Trophoblast cell (in vitro differentiated cells and primary cell): ENCODE measurements around the gene TRIM41.
A peak's percentile ranks its signal among the peaks of the same experiment; 100 is the strongest.
"Not testable (repeated sequence)": the region's sequence is repeated elsewhere in the genome, so short reads cannot be mapped to it uniquely, and the experiment has no call there.

ENCODE experiments used
- DNase-seq, 2 donors: peaks; one replicate each; pipeline ENCODE4 v3.0.0-alpha.2; 2016
- H2AFZ ChIP-seq: 2 replicates; pipeline ENCODE4 v1.6.1; 2013; ENCODE audit warnings: low read length, moderate library complexity, mild to moderate bottlenecking; ENCODE audit not compliant: insufficient read depth, poor library complexity
- H2AK5ac ChIP-seq: 2 replicates; pipeline ENCODE4 v1.6.1; 2013; ENCODE audit warnings: mild to moderate bottlenecking, low read length
- H2BK120ac ChIP-seq: 2 replicates; pipeline ENCODE4 v1.6.1; 2013; ENCODE audit warnings: low read length, mild to moderate bottlenecking, moderate library complexity; ENCODE audit not compliant: insufficient read depth, poor library complexity
- H2BK12ac ChIP-seq: 2 replicates; pipeline ENCODE4 v1.6.1; 2013; ENCODE audit warnings: mild to moderate bottlenecking, low read length, moderate library complexity
- H2BK5ac ChIP-seq: 2 replicates; pipeline ENCODE4 v1.6.1; 2013; ENCODE audit warnings: low read length, low read depth, moderate library complexity, mild to moderate bottlenecking; ENCODE audit not compliant: poor library complexity
- H3K14ac ChIP-seq: 2 replicates; pipeline ENCODE4 v1.6.1; 2013; ENCODE audit warnings: mild to moderate bottlenecking, low read length
- H3K18ac ChIP-seq: 2 replicates; pipeline ENCODE4 v1.6.1; 2013; ENCODE audit warnings: mild to moderate bottlenecking, low read length
- H3K23ac ChIP-seq: 2 replicates; pipeline ENCODE4 v1.6.1; 2013; ENCODE audit warnings: low read length
- H3K27ac ChIP-seq: 2 replicates; pipeline ENCODE4 v1.5.1; 2013; ENCODE audit warnings: low read depth, mild to moderate bottlenecking, inconsistent platforms, low read length, moderate library complexity
- H3K27me3 ChIP-seq: 2 replicates; pipeline ENCODE4 v1.6.1; 2013; ENCODE audit warnings: inconsistent platforms, mild to moderate bottlenecking, low read length, moderate library complexity; ENCODE audit not compliant: insufficient read depth
- H3K36me3 ChIP-seq, 2 experiments: 1 replicate in 1 of 2; 2 replicates in 1 of 2; pipeline ENCODE4 v1.6.1; 2013; ENCODE audit warnings: low read length in 2 of 2, mild to moderate bottlenecking in 2 of 2, moderate library complexity in 1 of 2; ENCODE audit not compliant: insufficient read depth in 2 of 2, control insufficient read depth in 1 of 2
- H3K4ac ChIP-seq: 2 replicates; pipeline ENCODE4 v1.6.1; 2013; ENCODE audit warnings: low read depth, mild to moderate bottlenecking, low read length, moderate library complexity
- H3K4me1 ChIP-seq, 2 experiments: 1 replicate in 1 of 2; 2 replicates in 1 of 2; pipeline ENCODE4 v1.6.1; 2013; ENCODE audit warnings: low read length in 2 of 2, mild to moderate bottlenecking in 2 of 2, moderate library complexity in 1 of 2; ENCODE audit not compliant: insufficient read depth in 2 of 2, control insufficient read depth in 1 of 2
- H3K4me2 ChIP-seq: 2 replicates; pipeline ENCODE4 v1.6.1; 2013; ENCODE audit warnings: inconsistent platforms, mild to moderate bottlenecking, low read length, moderate library complexity
- H3K4me3 ChIP-seq: 2 replicates; pipeline ENCODE4 v1.5.1; 2013; ENCODE audit warnings: mild to moderate bottlenecking, low read depth, low read length, inconsistent platforms
- H3K79me1 ChIP-seq: one replicate; pipeline ENCODE4 v1.6.1; 2013; ENCODE audit warnings: low read length
- H3K79me2 ChIP-seq: 2 replicates; pipeline ENCODE4 v1.6.1; 2013; ENCODE audit warnings: low read length, mild to moderate bottlenecking; ENCODE audit not compliant: control insufficient read depth, insufficient read depth, poor library complexity
- H3K9ac ChIP-seq: 2 replicates; pipeline ENCODE4 v1.6.1; 2013; ENCODE audit warnings: mild to moderate bottlenecking, low read length
- H3K9me3 ChIP-seq: 2 replicates; pipeline ENCODE4 v1.6.1; 2013; ENCODE audit warnings: low read depth, mild to moderate bottlenecking, control low read depth, inconsistent platforms, low read length; ENCODE audit not compliant: insufficient read depth
- H4K12ac ChIP-seq: 2 replicates; pipeline ENCODE4 v1.6.1; 2013; ENCODE audit warnings: low read depth, mild to moderate bottlenecking, low read length, moderate library complexity
- H4K8ac ChIP-seq: 2 replicates; pipeline ENCODE4 v1.6.1; 2013; ENCODE audit warnings: low read depth, mild to moderate bottlenecking, low read length, moderate library complexity
- H4K91ac ChIP-seq: one replicate; pipeline ENCODE4 v1.6.1; 2013; ENCODE audit warnings: low read depth, mild to moderate bottlenecking, low read length, moderate library complexity
- WGBS: extraction: QIAGEN DNeasy Blood & Tissue Kit; methylation state at CpG from one replicate; pipeline ENCODE4 v1.1.7; 2013; ENCODE audit warnings: missing lambda C conversion rate; ENCODE audit not compliant: insufficient read length, insufficient coverage; ENCODE audit errors: extremely low coverage; 5-methylcytosine and 5-hydroxymethylcytosine counted together

TRIM41 gene

DNA sequence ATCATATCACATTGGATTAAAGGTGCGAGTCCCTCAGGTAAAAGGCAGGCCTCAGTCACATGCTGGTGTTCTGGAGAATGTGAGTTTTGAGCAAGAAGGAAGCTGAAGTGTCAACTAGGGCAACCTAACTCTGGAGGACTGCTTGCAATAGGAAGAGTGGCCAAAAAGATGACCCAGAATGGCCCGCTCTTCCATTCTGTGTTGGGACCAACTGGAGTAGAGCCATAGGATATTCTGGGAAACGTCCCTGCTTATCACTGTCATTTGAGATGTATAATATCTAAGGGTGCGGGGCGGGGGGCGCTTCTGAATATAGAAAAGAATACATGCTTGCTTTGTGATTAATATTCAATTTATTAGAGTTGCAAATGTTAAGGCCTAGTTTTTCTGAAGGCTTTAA lies 11.0 kb upstream of the TRIM41 start:
- DNase-seq: no peak
- Histone ChIP-seq H2AFZ (no peak overlapping the region), H3K4me1 (peaks cover 0 to under 1% of the 10 kb centered on the region in 2 experiments), H3K9me3 (no peaks in the 10 kb centered on the region), H3K79me2 (no peaks in the 10 kb centered on the region), H3K4me2 (no peak overlapping the region), H3K36me3 (no peaks in the 10 kb centered on the region), H3K9ac (no peak overlapping the region), H3K4me3 (no peak overlapping the region), H4K8ac (no peak overlapping the region), H2AK5ac (no peak overlapping the region), H3K4ac (no peak overlapping the region), H3K27me3 (no peaks in the 10 kb centered on the region), H3K23ac (no peak overlapping the region), H3K14ac (no peak overlapping the region), H2BK120ac (no peak overlapping the region), H2BK12ac (no peak overlapping the region), H3K79me1 (no peaks in the 10 kb centered on the region), H2BK5ac (no peak overlapping the region), H4K91ac (no peak overlapping the region), H3K27ac (no peak overlapping the region), H3K18ac (no peak overlapping the region), H4K12ac (no peak overlapping the region)
- no CpG with 5 or more reads among the region's 6 CpGs for WGBS

DNA sequence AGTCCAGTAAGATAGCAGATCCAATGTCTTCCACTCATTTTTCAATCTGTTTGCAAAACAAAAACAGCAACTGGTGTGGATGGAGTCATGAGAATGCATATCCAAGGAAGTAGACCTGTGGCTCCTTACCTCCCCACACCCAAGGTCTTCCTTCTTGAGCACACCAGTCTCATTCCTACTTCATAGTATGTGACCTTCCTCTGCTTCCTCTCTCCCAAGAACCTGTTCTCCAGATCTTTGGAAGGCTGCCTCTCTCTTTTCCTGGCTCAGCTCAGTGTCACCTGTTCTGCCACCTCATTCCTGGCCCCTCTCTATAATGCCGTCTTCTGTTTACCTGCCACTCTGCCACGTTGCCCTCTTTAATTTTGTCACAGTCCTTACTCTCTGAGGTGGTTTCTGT lies 10.1 kb upstream of the TRIM41 start:
- Histone ChIP-seq H3K79me1 (no peaks in the 10 kb centered on the region), H3K79me2 (no peaks in the 10 kb centered on the region), H3K27me3 (no peaks in the 10 kb centered on the region), H2BK12ac (no peak overlapping the region), H3K9me3 (no peaks in the 10 kb centered on the region), H3K14ac (no peak overlapping the region), H3K27ac (no peak overlapping the region), H3K18ac (no peak overlapping the region), H3K9ac (no peak overlapping the region), H2BK120ac (no peak overlapping the region), H3K4me2 (no peak overlapping the region), H3K4ac (no peak overlapping the region), H3K4me1 (peaks cover 0 to 9% of the 10 kb centered on the region in 2 experiments), H3K4me3 (no peak overlapping the region), H4K12ac (no peak overlapping the region), H2AK5ac (no peak overlapping the region), H3K36me3 (no peaks in the 10 kb centered on the region), H3K23ac (no peak overlapping the region), H4K91ac (no peak overlapping the region), H4K8ac (no peak overlapping the region), H2BK5ac (no peak overlapping the region), H2AFZ (no peak overlapping the region)
- WGBS: no CpG with 5 or more reads among the region's 2 CpGs
- no peak for DNase-seq

DNA sequence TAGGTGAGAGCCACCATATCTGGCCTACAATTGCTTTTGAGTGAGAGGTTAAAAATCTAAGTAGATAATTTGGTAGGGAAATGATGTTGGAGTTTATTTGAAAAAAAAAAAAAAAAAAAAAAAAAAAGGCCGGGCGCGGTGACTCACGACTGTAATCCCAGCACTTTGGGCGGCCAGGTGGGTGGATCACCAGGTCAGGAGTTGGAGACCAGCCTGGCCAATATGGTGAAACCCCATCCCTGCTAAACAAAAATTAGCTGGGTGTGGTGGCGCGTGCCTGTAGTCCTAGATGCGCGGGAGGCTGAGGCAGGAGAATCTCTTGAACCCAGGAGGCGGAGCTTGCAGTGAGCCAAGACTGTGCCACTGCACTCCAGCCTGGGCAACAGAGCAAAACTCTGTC lies 8.8 kb upstream of the TRIM41 start:
- not testable (repeated sequence) for H3K18ac ChIP-seq, H4K91ac ChIP-seq, H3K9ac ChIP-seq, H2BK120ac ChIP-seq, H4K12ac ChIP-seq, H2AK5ac ChIP-seq, H3K4ac ChIP-seq, H3K79me1 ChIP-seq, H3K79me2 ChIP-seq, H2BK5ac ChIP-seq, H3K27me3 ChIP-seq, H2BK12ac ChIP-seq, H2AFZ ChIP-seq, H3K14ac ChIP-seq, H3K27ac ChIP-seq, H3K9me3 ChIP-seq, H3K36me3 ChIP-seq, H3K4me3 ChIP-seq, H3K4me1 ChIP-seq, H3K23ac ChIP-seq, H3K4me2 ChIP-seq, H4K8ac ChIP-seq
- peak in 1 of 2 donors; percentile 60 for DNase-seq
- WGBS: no CpG with 5 or more reads among the region's 10 CpGs

DNA sequence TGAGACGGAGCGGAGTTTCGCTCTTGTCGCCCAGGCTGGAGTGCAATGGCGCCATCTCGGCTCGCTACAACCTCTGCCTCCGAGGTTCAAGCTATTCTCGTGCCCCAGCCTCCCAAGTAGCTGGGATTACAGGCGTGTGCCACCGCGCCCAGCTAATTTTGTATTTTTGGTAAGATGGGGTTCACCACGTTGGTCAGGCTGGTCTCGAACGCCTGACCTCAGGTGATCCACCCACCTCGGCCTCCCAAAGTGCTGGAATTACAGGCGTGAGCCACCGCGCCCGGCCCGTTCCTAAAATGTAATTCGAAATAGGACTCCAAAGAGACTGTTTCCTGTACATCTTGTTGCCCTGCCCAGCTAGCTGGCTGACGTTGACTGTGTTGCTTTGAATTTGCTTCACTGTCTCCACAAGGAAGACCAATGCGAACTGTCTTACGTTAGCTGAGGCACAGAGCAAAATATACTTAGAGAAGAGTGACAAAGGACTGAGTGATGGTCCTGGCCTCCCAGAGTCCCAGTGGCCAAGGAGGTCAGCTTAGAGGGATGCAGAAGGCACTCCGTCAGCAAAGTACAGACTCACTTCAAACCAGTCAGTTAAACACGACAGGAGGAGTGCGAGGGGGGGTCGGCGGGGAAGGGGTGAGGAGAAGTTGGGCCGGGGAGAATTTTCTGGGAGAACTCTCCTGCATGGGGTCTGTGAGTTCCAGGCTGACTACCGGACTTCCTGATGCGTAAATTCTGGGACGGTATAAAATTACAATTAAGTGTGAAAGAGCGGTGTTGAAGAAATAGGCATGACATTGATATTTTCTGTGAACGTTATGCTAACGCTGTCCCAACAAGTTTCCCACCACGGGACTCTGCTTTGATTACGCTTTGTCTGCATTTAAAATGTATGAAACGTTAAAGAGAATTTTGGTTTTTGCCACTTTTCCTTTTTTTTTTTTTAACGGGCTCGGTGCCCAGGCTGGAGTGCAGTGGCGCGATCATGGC lies 6.8 kb upstream of the TRIM41 start:
- no peak overlapping the region for H3K27ac ChIP-seq
- H3K9ac ChIP-seq: no peak overlapping the region
- H3K23ac ChIP-seq: no peak overlapping the region
- no peak overlapping the region for H3K18ac ChIP-seq
- H4K91ac ChIP-seq: no peak overlapping the region
- H2BK120ac ChIP-seq: no peak overlapping the region
- H3K14ac ChIP-seq: no peak overlapping the region
- H2AK5ac ChIP-seq: no peak overlapping the region
- no peak overlapping the region for H2AFZ ChIP-seq
- H3K36me3 ChIP-seq: no peaks in the 10 kb centered on the region
- H4K12ac ChIP-seq: no peak overlapping the region
- H2BK5ac ChIP-seq: no peak overlapping the region
- H3K4ac ChIP-seq: no peak overlapping the region
- peaks cover 2% of the 10 kb centered on the region for H3K9me3 ChIP-seq
- no peaks in the 10 kb centered on the region for H3K79me1 ChIP-seq
- DNase-seq: peak; percentile 73 to 75
- no peak overlapping the region for H3K4me2 ChIP-seq
- H3K79me2 ChIP-seq: no peaks in the 10 kb centered on the region
- no peak overlapping the region for H4K8ac ChIP-seq
- no CpG with 5 or more reads among the region's 44 CpGs for WGBS
- no peaks in the 10 kb centered on the region for H3K27me3 ChIP-seq
- H3K4me3 ChIP-seq: no peak overlapping the region
- H2BK12ac ChIP-seq: no peak overlapping the region
- peaks cover 0 to 9% of the 10 kb centered on the region in 2 experiments for H3K4me1 ChIP-seq
